KMS-11 (cell line): ENCODE results near the gene IMMP2L.

ENCODE experiments used
- H2AFZ ChIP-seq: fragments of 200-600 bp; sonication (generic); 2 replicates; pipeline ENCODE4 v1.6.1; 2016; ENCODE audit warnings: antibody characterized with exemption, mixed run types, low read depth
- H3K27ac ChIP-seq: fragments of 200-600 bp; sonication (generic); 2 replicates; pipeline ENCODE4 v1.6.1; 2016; ENCODE audit warnings: mild to moderate bottlenecking, mixed run types
- H3K27me3 ChIP-seq: fragments of 200-600 bp; sonication (generic); 2 replicates; pipeline ENCODE4 v1.6.1; 2017; ENCODE audit warnings: mild to moderate bottlenecking, low read depth, mixed run types, moderate library complexity; ENCODE audit not compliant: insufficient read depth
- H3K36me3 ChIP-seq: fragments of 200-600 bp; sonication (generic); 2 replicates; pipeline ENCODE4 v1.6.1; 2017; ENCODE audit warnings: mild to moderate bottlenecking, mixed run types; ENCODE audit not compliant: insufficient read depth
- H3K4me1 ChIP-seq: fragments of 200-600 bp; sonication (generic); 2 replicates; pipeline ENCODE4 v1.6.1; 2016; ENCODE audit warnings: mild to moderate bottlenecking, low read depth, mixed run types; ENCODE audit not compliant: poor library complexity, severe bottlenecking
- H3K4me2 ChIP-seq: fragments of 200-600 bp; sonication (generic); 2 replicates; pipeline ENCODE4 v1.7.0; 2016; ENCODE audit warnings: mild to moderate bottlenecking, mixed run types
- H3K4me3 ChIP-seq: fragments of 200-600 bp; sonication (generic); IDR thresholded peaks from 2 replicates; pipeline ENCODE4 v1.6.1; 2017; ENCODE audit warnings: low read depth, low read length, mixed read lengths; ENCODE audit not compliant: insufficient read depth
- H3K79me2 ChIP-seq: fragments of 200-600 bp; sonication (generic); 2 replicates; pipeline ENCODE4 v1.6.1; 2016; ENCODE audit warnings: low read depth, mixed run types; ENCODE audit not compliant: insufficient read depth
- H3K9ac ChIP-seq: fragments of 200-600 bp; sonication (generic); 2 replicates; pipeline ENCODE4 v1.6.1; 2016; ENCODE audit warnings: mild to moderate bottlenecking, mixed run types
- H4K20me1 ChIP-seq: fragments of 200-600 bp; sonication (generic); 2 replicates; pipeline ENCODE4 v1.6.1; 2016; ENCODE audit warnings: mild to moderate bottlenecking, mixed run types; ENCODE audit not compliant: insufficient read depth
- TF ChIP-seq, protein P1 (sequence below): fragments of 200-600 bp; sonication (generic); conservative IDR thresholded peaks from 2 replicates; pipeline ENCODE4 v1.6.1; 2017; ENCODE audit warnings: low read depth, mild to moderate bottlenecking, antibody characterized with exemption, low read length, moderate library complexity, mixed read lengths

Gene IMMP2L

DNA sequence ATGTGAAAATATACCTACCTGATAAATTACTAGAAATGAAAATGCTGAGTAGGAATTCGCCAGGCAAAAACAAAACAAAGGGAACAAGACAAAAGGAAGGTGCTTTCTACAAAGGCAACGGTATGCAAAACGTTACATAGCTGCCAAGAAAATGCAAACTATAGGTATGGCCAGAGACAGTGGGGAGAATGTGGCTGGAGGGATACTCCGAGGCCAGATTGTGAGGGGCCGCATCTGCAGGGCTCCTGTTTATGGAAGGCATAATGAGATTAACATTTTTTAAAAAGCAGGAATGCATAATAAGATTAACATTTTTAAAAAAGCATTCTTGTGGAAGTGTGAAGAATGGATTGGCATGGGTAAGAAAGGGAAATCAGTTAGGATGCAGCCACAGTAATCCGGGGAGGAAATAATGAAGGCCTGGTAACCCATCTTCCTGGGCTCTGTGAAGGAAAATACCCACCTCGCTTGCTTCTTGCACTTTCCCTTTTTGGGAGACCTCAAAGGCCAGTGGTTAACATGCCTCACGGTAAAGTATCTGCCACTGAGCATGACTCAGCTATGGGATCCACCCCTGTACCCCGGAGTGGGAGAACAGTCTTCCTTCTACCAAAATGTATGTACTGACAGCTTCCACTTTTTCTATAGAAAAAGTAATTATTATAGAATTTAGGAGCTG lies 617.2 kb downstream of the IMMP2L start:
- Histone ChIP-seq H3K4me3 (no peak overlapping the region), H3K27me3 (no peaks in the 10 kb centered on the region), H3K27ac (no peak overlapping the region), H3K79me2 (no peaks in the 10 kb centered on the region), H3K9ac (no peak overlapping the region), H2AFZ (no peak overlapping the region), H4K20me1 (no peaks in the 10 kb centered on the region), H3K4me1 (no peaks in the 10 kb centered on the region), H3K36me3 (no peaks in the 10 kb centered on the region), H3K4me2 (no peak overlapping the region)
- TF ChIP-seq, protein P1, sequence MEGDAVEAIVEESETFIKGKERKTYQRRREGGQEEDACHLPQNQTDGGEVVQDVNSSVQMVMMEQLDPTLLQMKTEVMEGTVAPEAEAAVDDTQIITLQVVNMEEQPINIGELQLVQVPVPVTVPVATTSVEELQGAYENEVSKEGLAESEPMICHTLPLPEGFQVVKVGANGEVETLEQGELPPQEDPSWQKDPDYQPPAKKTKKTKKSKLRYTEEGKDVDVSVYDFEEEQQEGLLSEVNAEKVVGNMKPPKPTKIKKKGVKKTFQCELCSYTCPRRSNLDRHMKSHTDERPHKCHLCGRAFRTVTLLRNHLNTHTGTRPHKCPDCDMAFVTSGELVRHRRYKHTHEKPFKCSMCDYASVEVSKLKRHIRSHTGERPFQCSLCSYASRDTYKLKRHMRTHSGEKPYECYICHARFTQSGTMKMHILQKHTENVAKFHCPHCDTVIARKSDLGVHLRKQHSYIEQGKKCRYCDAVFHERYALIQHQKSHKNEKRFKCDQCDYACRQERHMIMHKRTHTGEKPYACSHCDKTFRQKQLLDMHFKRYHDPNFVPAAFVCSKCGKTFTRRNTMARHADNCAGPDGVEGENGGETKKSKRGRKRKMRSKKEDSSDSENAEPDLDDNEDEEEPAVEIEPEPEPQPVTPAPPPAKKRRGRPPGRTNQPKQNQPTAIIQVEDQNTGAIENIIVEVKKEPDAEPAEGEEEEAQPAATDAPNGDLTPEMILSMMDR = no peak

DNA sequence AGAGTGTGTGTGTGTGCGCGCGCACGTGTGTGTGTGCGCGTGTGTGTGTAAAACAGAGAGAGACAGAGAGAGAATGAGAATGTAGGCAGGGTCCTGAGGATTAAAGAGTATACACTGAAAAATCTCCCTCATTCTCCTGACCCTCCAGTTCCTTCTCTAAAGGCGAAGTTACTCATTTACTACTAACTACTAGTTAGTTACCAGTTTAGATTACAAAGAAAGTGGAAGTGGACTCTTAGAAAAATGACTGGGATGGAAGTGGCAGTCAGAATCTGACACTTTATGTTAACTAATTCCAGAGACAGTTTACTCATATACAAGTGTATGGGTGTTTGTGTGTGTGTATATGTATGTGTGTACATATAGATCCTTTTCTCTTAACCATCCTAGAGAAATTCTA lies 617.8 kb downstream of the IMMP2L start:
- Histone ChIP-seq H3K9ac (no peak overlapping the region), H3K4me1 (no peaks in the 10 kb centered on the region), H2AFZ (no peak overlapping the region), H3K4me2 (no peak overlapping the region), H3K27me3 (no peaks in the 10 kb centered on the region), H4K20me1 (no peaks in the 10 kb centered on the region), H3K4me3 (no peak overlapping the region), H3K36me3 (no peaks in the 10 kb centered on the region), H3K27ac (no peak overlapping the region), H3K79me2 (no peaks in the 10 kb centered on the region)
- TF ChIP-seq, protein P1 = no peak

DNA sequence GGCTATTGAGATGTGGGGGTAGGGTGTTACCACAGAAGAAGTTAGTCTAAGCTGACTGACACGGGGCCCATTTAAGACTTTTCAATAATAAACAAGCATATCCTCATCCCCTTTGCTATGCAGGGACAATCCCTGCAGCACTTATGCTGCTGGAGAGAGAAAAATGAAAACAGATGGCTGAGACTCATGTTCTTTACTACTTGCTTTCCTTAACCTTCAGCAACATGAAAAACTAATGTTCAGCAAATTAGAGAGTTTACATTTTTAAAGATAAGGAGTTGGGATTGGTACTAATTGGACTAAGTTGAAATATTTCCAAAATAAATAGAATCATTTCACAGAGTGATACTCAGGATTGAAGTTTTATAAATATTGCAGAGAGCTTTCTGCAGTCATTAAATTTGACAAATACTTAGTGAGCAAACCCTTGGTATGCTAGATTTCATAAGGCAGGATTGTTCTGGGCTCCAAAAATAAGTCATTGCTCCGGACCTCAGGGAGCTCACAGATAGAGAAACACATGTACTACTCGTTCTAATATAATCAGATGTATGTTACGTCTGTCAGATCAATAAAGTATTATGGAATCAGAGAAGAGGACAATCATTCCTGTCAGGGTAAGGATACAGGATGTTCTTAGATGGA lies 618.5 kb downstream of the IMMP2L start:
- H3K79me2 ChIP-seq = no peaks in the 10 kb centered on the region
- no peak overlapping the region for H3K27ac ChIP-seq
- no peak overlapping the region for H3K4me2 ChIP-seq
- no peak overlapping the region for H2AFZ ChIP-seq
- no peak overlapping the region for H3K9ac ChIP-seq
- H3K4me1 ChIP-seq = no peaks in the 10 kb centered on the region
- H3K4me3 ChIP-seq = no peak overlapping the region
- no peaks in the 10 kb centered on the region for H3K27me3 ChIP-seq
- no peaks in the 10 kb centered on the region for H4K20me1 ChIP-seq
- TF ChIP-seq, protein P1 = no peak
- no peaks in the 10 kb centered on the region for H3K36me3 ChIP-seq

DNA sequence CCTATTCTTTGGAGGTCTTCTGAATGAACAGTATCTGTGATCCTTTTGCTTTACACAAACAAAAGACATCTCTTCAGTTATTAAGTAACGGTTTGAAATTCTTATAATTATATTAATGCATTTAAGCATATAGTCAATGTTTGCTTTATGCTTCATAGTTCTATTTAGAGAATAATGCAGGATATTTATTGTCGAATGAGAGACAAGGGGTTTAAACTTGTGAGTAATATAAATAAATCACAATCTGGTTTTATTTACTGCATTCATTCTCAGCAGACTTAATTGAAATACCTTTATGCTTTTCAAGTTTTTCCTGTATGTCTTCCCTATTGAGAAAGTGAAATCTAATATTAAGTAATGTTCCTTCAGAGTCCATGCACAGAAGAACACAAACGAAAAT lies 620.9 kb downstream of the IMMP2L start:
- Histone ChIP-seq H3K79me2 (no peaks in the 10 kb centered on the region), H3K4me1 (no peaks in the 10 kb centered on the region), H2AFZ (no peak overlapping the region), H3K9ac (no peak overlapping the region), H3K4me2 (no peak overlapping the region), H4K20me1 (no peaks in the 10 kb centered on the region), H3K27me3 (no peaks in the 10 kb centered on the region), H3K36me3 (no peaks in the 10 kb centered on the region), H3K4me3 (no peak overlapping the region), H3K27ac (no peak overlapping the region)
- TF ChIP-seq, protein P1 = no peak
